Fibroblast of lung (primary cell): ENCODE measurements around the gene WNK1. TPM values are rescaled to one million over a fixed set of nuclear protein-coding genes. Genes with fewer than 3 reads are reported as not detected.
"Not testable (repeated sequence)": the region's sequence is repeated elsewhere in the genome, so short reads cannot be mapped to it uniquely, and the experiment has no call there.

ENCODE experiments used
- DNase-seq, 2 donors: peaks; one replicate each; pipeline versions ENCODE4 v3.0.0 to v3.0.0-alpha.2; 2010; ENCODE audit warnings: low read depth in 2 of 2
- H2AFZ ChIP-seq: 2 replicates; pipeline ENCODE4 v1.5.1; 2012; ENCODE audit warnings: low read length, control low read depth, inconsistent platforms
- H3K27ac ChIP-seq: 2 replicates; pipeline ENCODE4 v1.5.1; 2011; ENCODE audit warnings: low read length, control low read depth; ENCODE audit not compliant: insufficient read depth
- H3K27me3 ChIP-seq: 2 replicates; pipeline ENCODE4 v1.5.1; 2011; ENCODE audit warnings: mild to moderate bottlenecking, low read length; ENCODE audit not compliant: control insufficient read depth, insufficient read depth
- H3K36me3 ChIP-seq: 2 replicates; pipeline ENCODE4 v1.5.1; 2011; ENCODE audit warnings: low read length; ENCODE audit not compliant: control insufficient read depth, insufficient read depth
- H3K4me1 ChIP-seq: 2 replicates; pipeline ENCODE4 v1.5.1; 2011; ENCODE audit warnings: low read length; ENCODE audit not compliant: control insufficient read depth, insufficient read depth; ENCODE audit errors: extremely low read depth
- H3K4me2 ChIP-seq: 2 replicates; pipeline ENCODE4 v1.5.1; 2011; ENCODE audit warnings: low read length, control low read depth; ENCODE audit not compliant: insufficient read depth; ENCODE audit errors: extremely low read depth
- H3K4me3 ChIP-seq, 4 experiments: fragments of 200-600 bp in 1 of 4; sonication (generic) in 1 of 4; replicated peaks in 1 of 4; 2 replicates each; pipeline ENCODE4 v1.5.1; 2011 to 2016; ENCODE audit warnings: low read length in 4 of 4, low read depth in 3 of 4, mild to moderate bottlenecking in 3 of 4, control low read depth in 2 of 4, inconsistent platforms in 1 of 4, mixed read lengths in 1 of 4; ENCODE audit not compliant: insufficient read depth in 1 of 4; ENCODE audit errors: control extremely low read depth in 1 of 4
- H3K79me2 ChIP-seq: 2 replicates; pipeline ENCODE4 v1.5.1; 2012; ENCODE audit warnings: mild to moderate bottlenecking, low read length, inconsistent platforms; ENCODE audit not compliant: control insufficient read depth, insufficient read depth
- H3K9ac ChIP-seq: 2 replicates; pipeline ENCODE4 v1.5.1; 2011; ENCODE audit warnings: mild to moderate bottlenecking, low read length, control low read depth; ENCODE audit not compliant: insufficient read depth
- H3K9me3 ChIP-seq: 2 replicates; pipeline ENCODE4 v1.5.1; 2012; ENCODE audit warnings: low read depth, low read length; ENCODE audit not compliant: control insufficient read depth, insufficient read depth
- H4K20me1 ChIP-seq: 2 replicates; pipeline ENCODE4 v1.5.1; 2011; ENCODE audit warnings: low read length; ENCODE audit not compliant: control insufficient read depth, insufficient read depth; ENCODE audit errors: extremely low read depth
- EZH2 ChIP-seq: IDR thresholded peaks from 2 replicates; pipeline ENCODE4 v1.5.1; 2012; ENCODE audit warnings: low read length, control low read depth, mild to moderate bottlenecking; ENCODE audit errors: missing control alignments
- polyA plus RNA-seq, 2 donors: library from polyadenylated mRNA; depleted of rRNA in 1 of 2; stranded (reverse) in 1 of 2; unstranded in 1 of 2; fragments of >200 nt; gene quantifications; 2 replicates each; pipeline ENCODE4 v1.2.1, GENCODE V29; 2011 to 2012; ENCODE audit warnings: missing spikeins in 1 of 2
- total RNA-seq: library from RNA; depleted of rRNA; stranded (reverse); fragments of >200 nt; gene quantifications from 2 replicates; pipeline ENCODE4 v1.2.1, GENCODE V29; 2014
- TF ChIP-seq, protein P1 (sequence below), 2 donors: IDR thresholded peaks in 1 of 2; conservative IDR thresholded peaks in 1 of 2; 1 replicate in 1 of 2; 2 replicates in 1 of 2; pipeline ENCODE4 v1.5.1; 2011 to 2012; ENCODE audit warnings: low read length in 2 of 2, control low read depth in 1 of 2, inconsistent platforms in 1 of 2, low read depth in 1 of 2, mild to moderate bottlenecking in 1 of 2

The WNK1 gene
- total and polyA plus RNA-seq, 2 donors (not counting 1 experiment from before 2014, with no cell fraction given), result 38.5 to 130 TPM

DNA sequence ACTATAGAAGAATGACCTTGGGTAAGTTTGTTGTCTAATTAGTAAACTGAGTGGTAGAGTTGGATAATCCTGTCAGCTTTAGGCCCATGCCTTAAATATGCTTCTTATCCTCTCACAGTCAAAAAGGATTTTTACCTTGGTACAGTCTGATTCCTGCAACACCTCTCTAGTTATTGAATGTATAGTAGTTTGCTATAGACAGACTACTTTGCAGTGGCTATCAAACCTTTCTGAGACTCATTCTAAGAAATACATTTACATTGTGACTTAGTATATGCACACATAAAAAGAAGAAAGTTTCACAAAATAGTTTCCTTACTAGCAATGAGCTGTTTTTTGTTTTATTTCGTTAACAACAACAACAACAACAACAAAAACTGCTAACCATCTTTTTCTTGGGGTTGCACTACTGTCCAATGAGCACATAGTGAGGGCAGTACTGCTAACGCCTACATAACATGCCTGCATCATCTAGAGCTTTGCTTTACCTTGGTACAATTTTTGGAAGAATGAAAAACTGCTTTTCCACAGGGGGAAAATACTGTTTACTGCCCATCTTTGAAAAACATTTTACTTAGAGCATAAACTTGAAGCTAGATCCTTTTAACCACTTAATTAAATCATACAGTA, 28.5 kb downstream of the WNK1 start:
- no peak overlapping the region for H3K9ac ChIP-seq
- H3K27ac ChIP-seq, result no peak overlapping the region
- no peaks in the 10 kb centered on the region for H3K36me3 ChIP-seq
- peak overlapping the region; percentile 88 for H3K4me2 ChIP-seq
- H4K20me1 ChIP-seq, result no peaks in the 10 kb centered on the region
- H3K27me3 ChIP-seq, result no peaks in the 10 kb centered on the region
- H3K4me3 ChIP-seq, result no peak overlapping the region
- peaks cover 83% of the 10 kb centered on the region for H3K79me2 ChIP-seq
- H2AFZ ChIP-seq, result no peak overlapping the region
- H3K4me1 ChIP-seq, result peaks cover 9% of the 10 kb centered on the region
- TF ChIP-seq, protein P1, sequence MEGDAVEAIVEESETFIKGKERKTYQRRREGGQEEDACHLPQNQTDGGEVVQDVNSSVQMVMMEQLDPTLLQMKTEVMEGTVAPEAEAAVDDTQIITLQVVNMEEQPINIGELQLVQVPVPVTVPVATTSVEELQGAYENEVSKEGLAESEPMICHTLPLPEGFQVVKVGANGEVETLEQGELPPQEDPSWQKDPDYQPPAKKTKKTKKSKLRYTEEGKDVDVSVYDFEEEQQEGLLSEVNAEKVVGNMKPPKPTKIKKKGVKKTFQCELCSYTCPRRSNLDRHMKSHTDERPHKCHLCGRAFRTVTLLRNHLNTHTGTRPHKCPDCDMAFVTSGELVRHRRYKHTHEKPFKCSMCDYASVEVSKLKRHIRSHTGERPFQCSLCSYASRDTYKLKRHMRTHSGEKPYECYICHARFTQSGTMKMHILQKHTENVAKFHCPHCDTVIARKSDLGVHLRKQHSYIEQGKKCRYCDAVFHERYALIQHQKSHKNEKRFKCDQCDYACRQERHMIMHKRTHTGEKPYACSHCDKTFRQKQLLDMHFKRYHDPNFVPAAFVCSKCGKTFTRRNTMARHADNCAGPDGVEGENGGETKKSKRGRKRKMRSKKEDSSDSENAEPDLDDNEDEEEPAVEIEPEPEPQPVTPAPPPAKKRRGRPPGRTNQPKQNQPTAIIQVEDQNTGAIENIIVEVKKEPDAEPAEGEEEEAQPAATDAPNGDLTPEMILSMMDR (conservative IDR thresholded peaks at IDR 0.05 in 1 of 2, IDR thresholded peaks at IDR 0.05 in 1 of 2; ENCODE audit: low read depth in 1 of 2, low read length in 2 of 2), result no peak
- TF ChIP-seq EZH2, result no peak
- H3K9me3 ChIP-seq, result no peaks in the 10 kb centered on the region
- no peak for DNase-seq

DNA sequence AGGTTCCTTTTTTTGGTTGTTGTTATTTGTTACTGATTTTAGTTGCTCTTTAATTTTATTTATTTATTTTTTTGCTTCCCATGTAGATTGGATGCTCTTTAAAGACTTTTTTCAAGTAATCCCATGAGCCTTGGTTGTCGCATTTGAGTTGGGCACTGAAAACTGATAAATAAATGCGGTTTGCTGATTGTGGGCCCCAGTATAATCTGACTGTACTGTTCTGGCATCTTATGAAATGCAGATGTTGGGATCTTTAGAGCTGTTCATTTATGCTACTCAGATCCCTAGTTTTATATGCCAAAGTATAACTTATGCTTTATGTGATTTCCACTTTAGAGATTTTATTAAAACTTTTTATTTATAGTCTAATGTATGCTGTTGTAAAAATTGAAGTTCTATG, 33.3 kb downstream of the WNK1 start:
- Histone ChIP-seq H3K27ac (no peak overlapping the region), H3K4me3 (no peak overlapping the region), H2AFZ (no peak overlapping the region), H3K4me1 (peaks cover 3% of the 10 kb centered on the region), H3K27me3 (no peaks in the 10 kb centered on the region), H4K20me1 (no peaks in the 10 kb centered on the region), H3K4me2 (no peak overlapping the region), H3K36me3 (no peaks in the 10 kb centered on the region), H3K9ac (no peak overlapping the region), H3K9me3 (no peaks in the 10 kb centered on the region), H3K79me2 (peaks cover 87% of the 10 kb centered on the region)
- TF ChIP-seq EZH2, result no peak
- TF ChIP-seq, protein P1 (conservative IDR thresholded peaks at IDR 0.05 in 1 of 2, IDR thresholded peaks at IDR 0.05 in 1 of 2; ENCODE audit: low read depth in 1 of 2, low read length in 2 of 2), result no peak
- DNase-seq, result no peak

DNA sequence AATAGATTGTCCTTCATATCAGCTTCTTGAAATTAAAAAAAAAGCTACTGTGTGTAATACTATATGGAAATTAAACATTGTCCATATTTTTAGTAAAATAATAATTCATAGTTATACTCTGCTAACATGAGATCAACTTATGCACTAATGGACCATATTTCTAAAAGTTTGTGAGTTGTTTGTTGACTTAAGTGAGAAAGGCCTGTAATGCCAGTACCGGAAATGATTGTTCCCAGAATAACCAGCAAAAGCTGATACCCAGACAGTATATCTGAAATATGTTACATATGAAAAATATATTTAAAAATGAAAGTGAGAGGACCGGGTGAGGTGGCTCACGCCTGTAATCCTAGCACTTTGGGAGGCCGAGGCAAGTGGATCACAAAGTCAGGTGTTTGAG, 35.9 kb downstream of the WNK1 start:
- Histone ChIP-seq H3K9me3 (no peaks in the 10 kb centered on the region), H3K36me3 (no peaks in the 10 kb centered on the region), H3K9ac (no peak overlapping the region), H3K4me3 (no peak overlapping the region), H4K20me1 (no peaks in the 10 kb centered on the region), H3K4me1 (peaks cover 3% of the 10 kb centered on the region), H3K79me2 (peaks cover 84% of the 10 kb centered on the region), H3K27me3 (no peaks in the 10 kb centered on the region), H3K27ac (no peak overlapping the region), H2AFZ (no peak overlapping the region), H3K4me2 (no peak overlapping the region)
- DNase-seq, result no peak
- no peak for TF ChIP-seq EZH2
- TF ChIP-seq, protein P1 (conservative IDR thresholded peaks at IDR 0.05 in 1 of 2, IDR thresholded peaks at IDR 0.05 in 1 of 2; ENCODE audit: low read depth in 1 of 2, low read length in 2 of 2), result no peak

DNA sequence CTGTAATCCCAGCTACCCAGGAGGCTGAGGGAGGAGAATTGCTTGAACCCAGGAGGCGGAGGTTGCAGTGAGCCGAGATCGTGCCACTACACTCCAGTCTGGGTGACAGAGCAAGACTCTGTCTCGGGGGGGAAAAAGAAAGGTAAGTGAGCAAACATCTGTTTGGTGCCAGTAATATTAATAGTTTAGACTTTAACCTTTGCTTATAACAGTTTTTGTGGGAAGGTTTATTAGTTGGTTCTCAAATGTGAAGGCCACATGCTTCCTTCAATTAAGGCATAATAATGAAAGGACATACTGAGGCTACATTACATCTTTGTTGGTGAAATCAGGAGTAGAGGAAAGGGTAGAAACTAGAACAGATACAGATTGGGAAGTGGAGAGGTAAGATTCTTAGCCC, 36.4 kb downstream of the WNK1 start:
- not testable (repeated sequence) for DNase-seq, H4K20me1 ChIP-seq, H3K4me3 ChIP-seq, H2AFZ ChIP-seq, H3K4me1 ChIP-seq, H3K36me3 ChIP-seq, H3K9ac ChIP-seq, H3K27ac ChIP-seq, H3K27me3 ChIP-seq, H3K4me2 ChIP-seq, H3K9me3 ChIP-seq
- H3K79me2 ChIP-seq, result peaks cover 88% of the 10 kb centered on the region
